PC-9 (cell line): Measurements from ENCODE around the gene AP2B1.
"Not testable (repeated sequence)": the region's sequence is repeated elsewhere in the genome, so short reads cannot be mapped to it uniquely, and the experiment has no call there.

ENCODE experiments used
- EZH2 ChIP-seq: fragments of 200-600 bp; sonication (generic); IDR thresholded peaks from 2 replicates; pipeline ENCODE4 v1.8.0; 2017; ENCODE audit warnings: antibody characterized with exemption, low read depth
- TF ChIP-seq, protein P1 (sequence below): fragments of 200-600 bp; sonication (generic); conservative IDR thresholded peaks from 2 replicates; pipeline ENCODE4 v1.6.1; 2017; ENCODE audit warnings: mixed run types, antibody characterized with exemption, mild to moderate bottlenecking, moderate library complexity

DNA sequence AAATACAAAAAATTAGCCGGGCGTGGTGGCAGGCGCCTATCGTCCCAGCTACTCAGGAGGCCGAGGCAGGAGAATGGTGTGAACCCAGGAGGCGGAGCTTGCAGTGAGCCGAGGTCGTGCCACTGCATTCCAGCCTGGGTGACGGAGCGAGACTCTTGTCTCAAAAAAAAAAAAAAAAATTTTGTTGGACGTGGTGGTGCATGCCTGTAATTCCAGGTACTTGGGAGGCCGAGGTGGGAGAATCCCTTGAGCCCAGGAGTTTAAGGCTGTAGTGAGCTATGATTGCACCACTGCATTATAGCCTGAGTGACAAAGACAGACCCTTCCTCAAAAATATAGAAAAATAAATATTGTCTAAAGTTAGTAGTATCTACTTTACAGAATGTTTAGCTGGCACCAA is 23.6 kb downstream of the AP2B1 start:
- TF ChIP-seq, protein P1, sequence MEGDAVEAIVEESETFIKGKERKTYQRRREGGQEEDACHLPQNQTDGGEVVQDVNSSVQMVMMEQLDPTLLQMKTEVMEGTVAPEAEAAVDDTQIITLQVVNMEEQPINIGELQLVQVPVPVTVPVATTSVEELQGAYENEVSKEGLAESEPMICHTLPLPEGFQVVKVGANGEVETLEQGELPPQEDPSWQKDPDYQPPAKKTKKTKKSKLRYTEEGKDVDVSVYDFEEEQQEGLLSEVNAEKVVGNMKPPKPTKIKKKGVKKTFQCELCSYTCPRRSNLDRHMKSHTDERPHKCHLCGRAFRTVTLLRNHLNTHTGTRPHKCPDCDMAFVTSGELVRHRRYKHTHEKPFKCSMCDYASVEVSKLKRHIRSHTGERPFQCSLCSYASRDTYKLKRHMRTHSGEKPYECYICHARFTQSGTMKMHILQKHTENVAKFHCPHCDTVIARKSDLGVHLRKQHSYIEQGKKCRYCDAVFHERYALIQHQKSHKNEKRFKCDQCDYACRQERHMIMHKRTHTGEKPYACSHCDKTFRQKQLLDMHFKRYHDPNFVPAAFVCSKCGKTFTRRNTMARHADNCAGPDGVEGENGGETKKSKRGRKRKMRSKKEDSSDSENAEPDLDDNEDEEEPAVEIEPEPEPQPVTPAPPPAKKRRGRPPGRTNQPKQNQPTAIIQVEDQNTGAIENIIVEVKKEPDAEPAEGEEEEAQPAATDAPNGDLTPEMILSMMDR: not testable (repeated sequence)
- TF ChIP-seq EZH2: not testable (repeated sequence)
